MM.1S (cell line): Measurements from ENCODE around the gene BCL11B.

ENCODE experiments used
- EZH2 ChIP-seq: fragments of 300-600 bp; sonication (generic); optimal IDR thresholded peaks from 2 replicates; pipeline ENCODE3; 2017; ENCODE audit warnings: low read depth, mild to moderate bottlenecking, antibody characterized with exemption, low read length, mixed read lengths
- EZH2phosphoT487 ChIP-seq: fragments of 300-600 bp; sonication (generic); IDR thresholded peaks from 2 replicates; pipeline ENCODE4 v1.6.1; 2018; ENCODE audit warnings: antibody characterized with exemption, low read length
- TF ChIP-seq, protein P1 (sequence below): fragments of 300-600 bp; sonication (generic); IDR thresholded peaks from 2 replicates; pipeline ENCODE4 v1.5.1; 2016; ENCODE audit warnings: antibody characterized with exemption, low read length, mixed read lengths

DNA sequence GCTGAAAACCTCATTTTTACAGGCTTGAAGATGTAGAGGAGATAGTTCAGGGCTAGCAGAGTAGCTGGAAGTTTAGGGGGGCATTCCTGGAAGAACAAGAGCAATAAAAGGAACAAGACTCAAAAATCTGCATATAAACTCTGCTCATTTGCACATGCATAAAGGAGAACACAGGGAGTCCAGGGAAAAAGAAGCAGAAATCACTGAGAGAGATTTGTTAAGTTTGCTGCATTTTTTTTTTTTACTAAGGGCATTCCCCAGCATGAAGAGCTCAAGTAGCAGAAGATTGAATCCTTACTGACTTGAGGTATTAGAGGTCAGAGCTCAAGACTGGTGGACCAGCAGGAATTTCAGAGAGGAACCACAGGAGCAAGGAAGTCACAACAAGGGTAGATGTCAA, 28.2 kb upstream of the BCL11B start:
- TF ChIP-seq, protein P1, sequence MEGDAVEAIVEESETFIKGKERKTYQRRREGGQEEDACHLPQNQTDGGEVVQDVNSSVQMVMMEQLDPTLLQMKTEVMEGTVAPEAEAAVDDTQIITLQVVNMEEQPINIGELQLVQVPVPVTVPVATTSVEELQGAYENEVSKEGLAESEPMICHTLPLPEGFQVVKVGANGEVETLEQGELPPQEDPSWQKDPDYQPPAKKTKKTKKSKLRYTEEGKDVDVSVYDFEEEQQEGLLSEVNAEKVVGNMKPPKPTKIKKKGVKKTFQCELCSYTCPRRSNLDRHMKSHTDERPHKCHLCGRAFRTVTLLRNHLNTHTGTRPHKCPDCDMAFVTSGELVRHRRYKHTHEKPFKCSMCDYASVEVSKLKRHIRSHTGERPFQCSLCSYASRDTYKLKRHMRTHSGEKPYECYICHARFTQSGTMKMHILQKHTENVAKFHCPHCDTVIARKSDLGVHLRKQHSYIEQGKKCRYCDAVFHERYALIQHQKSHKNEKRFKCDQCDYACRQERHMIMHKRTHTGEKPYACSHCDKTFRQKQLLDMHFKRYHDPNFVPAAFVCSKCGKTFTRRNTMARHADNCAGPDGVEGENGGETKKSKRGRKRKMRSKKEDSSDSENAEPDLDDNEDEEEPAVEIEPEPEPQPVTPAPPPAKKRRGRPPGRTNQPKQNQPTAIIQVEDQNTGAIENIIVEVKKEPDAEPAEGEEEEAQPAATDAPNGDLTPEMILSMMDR = no peak
- TF ChIP-seq EZH2 (no peak), EZH2phosphoT487 (no peak)
